GM19395 (cell line): ENCODE results near the gene VANGL1.
"Not testable (repeated sequence)": the region's sequence is repeated elsewhere in the genome, so short reads cannot be mapped to it uniquely, and the experiment has no call there.

Experiments used
- ATAC-seq: cut with Tn5 transposase; IDR thresholded peaks from one replicate; pipeline ENCODE4 v1.9.1; 2021; ENCODE audit warnings: mild to moderate bottlenecking, moderate library complexity; ENCODE audit not compliant: unreplicated experiment

The VANGL1 gene

DNA sequence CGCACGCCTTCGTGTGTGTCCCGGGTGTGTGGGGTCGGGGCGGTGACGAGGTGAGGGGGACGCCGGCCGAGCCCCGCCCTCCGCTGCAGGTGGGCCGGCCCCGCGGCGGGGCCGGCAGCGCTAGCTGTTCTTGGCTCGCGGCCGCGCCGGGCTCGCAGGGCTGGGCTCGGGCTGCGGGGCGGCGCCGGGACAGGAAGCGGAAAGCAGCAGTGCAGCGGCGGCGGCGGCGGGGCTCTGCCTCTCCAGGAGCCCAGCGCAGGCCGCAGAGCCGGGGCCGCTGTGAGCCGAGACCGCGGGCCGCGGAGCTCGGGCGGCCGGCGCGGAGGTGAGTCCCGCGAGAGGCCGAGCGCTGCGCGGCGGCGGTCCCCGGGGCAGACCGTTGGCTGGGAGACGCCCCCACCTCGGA is at the start of gene VANGL1:
Gene VANGL1 (plus strand): TSS at position 209 of the 406 bp plus-strand sequence. CDS start 9,444 bp downstream, outside the sequence.
- ATAC-seq: peak; percentile 62

DNA sequence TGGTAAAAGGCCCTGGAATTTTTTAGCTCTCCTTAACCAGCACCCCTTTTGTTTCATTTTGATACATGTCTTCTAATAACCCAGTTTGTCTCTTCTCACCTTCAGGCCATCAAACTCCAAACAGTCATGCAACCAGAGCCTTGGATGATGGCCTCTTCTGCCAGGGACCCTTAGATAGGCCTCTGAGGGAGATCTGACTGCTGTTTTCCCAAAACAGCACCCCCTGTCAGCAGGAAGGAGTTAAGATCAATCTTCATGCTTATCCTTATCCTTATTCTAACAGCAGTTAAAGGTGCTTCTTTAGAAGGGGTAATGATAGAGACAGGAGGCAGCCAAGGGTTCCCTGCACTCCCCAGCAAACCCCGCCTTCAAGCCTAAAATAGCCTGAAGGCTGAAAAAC is 49.5 kb upstream of the VANGL1 start:
- ATAC-seq: no peak

DNA sequence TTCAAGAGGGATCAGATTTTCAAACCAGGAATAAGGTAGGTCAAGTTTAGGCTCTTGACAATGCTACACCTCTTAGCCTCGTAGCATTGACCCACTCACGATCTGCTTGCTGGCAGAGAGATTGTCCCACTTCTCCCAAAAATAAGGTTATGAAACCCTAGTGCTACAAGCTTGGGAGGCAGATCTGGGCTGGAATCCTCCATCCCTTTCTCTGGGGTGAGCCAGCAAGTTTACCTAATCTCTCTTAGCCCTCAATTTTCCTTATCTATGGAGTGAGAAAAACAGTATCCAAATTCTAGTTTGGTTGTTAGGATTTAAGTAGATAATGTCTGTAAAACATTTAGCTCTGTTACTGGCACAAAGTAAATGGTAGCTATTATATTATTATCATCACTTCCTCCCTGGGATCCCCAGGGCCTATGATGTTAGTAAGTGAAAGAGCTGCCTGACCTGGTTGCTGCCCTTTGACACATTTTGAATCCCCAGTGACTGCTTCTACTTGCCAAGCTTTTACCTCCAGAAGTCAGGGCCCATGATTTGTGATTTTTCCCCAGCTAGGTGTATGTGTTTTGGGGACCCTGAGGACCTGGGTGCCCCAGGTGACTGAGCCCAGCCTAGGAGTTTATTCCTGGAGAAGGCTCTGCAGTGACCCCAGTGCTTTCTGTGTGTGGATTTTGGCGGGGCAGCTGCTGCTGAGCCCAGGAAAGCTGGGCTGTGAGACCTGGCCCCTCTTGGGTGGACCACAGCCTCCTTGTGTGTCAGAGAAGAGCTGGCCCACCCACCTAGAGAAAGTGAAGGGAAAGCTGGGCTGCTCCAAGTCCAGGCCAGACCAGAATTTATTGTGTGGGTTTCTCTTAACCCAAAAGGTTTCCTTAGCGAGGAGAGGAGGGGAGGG is 48.2 kb upstream of the VANGL1 start:
- ATAC-seq: no peak

DNA sequence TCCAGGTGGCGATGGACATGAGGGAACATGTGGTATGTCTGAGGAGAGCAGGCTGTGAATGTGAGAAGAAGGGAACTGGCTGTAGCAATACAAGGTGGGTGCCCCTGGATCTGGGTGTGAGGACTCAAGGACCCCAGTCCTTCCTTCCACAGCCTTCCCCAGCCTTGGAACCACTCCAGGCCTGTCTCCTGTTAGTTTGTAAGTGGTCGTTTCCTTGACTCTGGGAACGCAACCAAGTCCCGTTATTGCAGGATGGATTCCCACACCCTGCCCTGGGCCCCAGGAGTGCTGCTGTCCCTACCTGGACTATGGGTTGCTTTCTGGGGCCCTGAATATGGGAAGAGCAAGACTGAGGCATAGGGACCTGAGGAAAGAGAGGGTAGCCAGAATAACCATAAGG is 47.2 kb upstream of the VANGL1 start:
- ATAC-seq: no peak

DNA sequence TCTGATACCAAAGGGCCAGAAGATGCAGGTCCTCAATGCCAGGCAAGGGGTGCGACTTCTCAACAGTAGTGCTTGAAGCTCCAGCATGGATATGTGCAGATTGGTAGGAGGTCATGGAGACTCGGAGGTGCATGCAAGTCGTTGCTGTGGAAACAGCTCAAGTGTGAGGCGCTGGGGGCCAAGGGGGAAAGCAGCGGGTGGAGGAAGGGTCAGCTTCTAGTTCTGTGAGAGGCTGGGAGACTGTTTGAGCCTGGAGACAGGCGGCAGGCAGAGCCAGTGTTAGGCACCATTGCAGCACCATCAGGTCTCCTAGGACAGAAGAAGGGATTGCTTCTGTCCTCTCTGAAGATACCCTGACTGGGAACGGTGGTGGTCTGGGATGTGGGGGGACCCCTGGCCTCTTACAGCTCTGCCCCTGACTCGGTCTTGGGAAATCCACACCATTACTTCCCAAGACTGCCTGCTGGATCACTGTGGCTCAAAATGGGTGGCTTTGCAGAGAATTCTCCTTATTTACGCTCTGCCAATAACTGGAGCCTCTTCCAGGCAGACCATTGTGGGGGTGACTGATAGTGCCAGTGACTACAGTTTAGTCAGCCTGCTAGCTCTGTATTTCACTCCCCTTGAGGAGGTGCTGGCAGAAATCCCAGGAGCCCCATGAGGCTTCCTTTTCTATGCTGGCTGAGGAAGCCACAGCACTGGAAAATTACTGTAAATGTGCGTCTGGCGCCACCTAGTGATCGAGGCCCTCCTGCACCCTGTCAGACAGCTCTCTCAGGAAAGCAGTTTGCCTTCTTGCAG is 46.3 kb upstream of the VANGL1 start:
- peak; percentile 73 for ATAC-seq

DNA sequence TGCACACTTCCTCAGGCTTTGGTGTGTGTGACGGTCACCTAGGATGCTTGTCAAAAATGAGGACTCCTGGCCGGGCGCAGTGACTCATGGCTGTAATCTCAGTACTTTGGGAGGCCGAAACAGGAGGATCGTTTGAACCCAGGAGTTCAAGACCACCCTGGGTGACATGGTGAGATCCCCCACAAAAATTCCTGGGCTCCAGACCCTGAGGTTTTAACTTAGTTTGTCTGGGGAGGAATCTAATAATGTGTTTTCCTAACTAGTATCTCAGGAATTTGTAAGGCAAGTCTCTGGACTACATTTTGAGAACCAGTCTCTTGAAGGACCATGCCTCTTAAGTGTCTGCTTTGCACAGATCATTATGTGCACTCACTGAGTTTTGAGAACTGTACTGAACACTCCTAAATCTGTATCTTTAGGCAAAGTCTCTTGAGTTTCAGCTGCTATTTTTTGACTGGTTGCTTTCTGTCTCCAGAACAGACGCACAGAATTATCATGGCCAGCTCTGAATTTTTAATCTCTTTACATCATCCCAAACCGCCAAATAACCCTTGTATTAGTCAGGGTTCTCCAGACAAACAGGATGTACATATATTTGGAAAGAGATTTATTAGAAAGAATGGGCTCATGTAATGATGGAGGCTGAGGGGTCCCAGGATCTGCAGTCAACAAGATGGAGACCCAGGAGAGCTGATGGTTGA is 45.5 kb upstream of the VANGL1 start:
- no peak for ATAC-seq

DNA sequence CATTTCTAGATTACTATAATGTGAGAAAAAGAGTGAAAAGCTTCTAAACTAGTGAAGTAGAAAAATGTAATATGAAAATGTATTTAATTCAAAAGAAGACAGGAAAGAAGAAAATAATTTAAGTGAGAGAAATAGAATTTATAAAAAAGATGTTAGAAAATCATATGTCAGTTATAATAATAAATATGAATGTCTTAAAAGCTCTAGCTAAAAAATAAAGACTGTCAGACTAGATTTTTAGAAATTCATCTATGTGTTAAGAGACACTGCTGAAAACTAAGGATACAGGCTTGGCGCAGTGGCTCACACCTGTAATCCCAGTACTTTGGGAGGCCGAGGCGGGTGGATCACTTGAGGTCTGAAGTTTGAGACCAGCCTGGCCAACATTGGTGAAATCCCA is 37.3 kb upstream of the VANGL1 start:
- ATAC-seq: no peak

DNA sequence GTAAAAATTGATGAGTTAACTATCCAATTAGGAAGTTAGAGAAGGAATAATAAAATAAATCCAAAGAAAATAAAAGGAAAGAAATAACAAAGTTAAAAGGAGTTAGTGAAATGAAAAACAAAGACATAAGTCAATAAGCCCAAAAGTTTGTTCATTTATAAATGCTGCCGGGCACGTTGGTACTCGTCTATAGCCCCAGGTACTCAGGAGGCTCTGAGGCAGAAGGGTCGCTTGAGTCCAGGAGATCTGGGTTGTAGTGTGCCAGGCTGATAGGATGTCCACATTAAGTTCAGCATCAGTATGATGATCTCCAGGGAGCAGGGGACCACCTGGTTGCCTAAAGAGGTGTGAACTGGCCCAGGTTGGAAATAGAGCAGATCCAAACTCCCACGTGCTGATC is 35.5 kb upstream of the VANGL1 start:
- ATAC-seq: no peak

DNA sequence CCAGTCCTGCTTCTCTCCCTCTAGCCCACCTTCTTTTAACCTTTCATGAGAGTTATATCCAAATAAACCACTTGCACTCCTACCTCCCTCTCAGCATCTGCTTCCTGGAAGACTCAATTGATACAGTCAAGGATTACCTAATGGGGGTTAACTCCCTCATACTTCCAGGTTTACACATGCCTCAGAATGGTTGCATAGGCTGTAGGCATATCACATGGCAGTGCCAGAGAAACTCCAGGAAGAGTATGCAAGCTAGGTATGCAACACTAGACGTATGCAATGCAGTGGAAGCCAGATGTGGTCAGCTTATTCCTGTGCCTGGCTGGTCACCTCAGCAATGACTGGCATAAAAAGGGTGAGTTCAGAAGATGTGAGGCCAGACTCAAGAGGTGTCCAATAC is 32.7 kb upstream of the VANGL1 start:
- ATAC-seq: no peak

DNA sequence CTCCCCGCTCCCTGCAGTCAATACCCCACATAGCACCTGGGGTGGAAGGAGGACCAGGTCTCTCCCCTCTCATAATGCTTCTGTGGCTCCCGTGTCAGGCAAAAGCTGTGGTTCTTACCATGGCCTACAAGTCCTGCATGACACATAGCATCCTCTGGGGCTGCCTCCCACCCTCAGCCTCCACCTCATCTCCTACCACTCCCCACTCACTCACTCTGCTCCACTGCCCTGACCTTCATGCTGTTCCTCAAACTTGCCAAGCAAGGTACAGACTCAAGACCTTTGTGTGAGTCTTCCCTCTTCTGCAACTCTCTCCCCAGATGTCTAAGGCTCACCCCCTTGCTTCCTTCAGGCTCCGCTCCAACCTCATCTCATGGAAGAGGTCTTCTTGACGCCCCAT is 28.0 kb upstream of the VANGL1 start:
- no peak for ATAC-seq

DNA sequence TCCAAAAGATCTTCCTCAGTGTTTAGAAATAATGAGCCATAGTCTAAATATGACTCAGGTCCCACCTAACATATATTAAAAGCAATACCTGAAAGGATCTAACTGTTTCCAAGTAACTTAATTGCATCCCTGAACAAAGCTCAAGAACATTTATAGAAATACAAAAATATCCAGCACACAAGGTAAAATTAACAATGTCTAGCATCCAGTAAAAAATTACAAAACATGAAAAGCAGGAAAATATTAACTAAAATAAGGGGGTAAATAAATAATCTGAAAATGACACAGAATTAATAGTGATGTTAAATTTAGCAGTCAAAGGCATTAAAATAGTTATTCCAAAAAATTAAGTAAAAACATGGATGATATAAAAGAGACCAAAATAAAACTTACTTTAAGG is 21.3 kb upstream of the VANGL1 start:
- no peak for ATAC-seq

DNA sequence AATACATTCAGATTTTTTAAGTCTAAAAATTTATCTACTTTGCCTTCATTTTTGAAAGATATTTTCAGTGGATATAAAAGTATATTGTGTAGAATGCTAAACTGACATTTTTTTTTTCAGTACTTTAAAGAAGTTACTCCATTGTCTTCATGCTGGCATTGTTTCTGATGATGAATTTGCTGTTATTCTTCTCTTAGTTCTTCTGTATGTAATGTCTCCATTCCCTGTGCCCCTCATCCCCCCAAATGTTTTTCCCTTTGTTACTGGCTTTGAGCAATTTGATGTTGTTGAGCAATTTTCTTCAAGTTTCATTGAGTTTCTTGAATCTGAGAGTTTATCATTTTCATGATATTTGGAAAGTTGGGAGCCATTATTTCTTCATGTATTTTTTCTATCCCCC is 20.8 kb upstream of the VANGL1 start:
- ATAC-seq: no peak

DNA sequence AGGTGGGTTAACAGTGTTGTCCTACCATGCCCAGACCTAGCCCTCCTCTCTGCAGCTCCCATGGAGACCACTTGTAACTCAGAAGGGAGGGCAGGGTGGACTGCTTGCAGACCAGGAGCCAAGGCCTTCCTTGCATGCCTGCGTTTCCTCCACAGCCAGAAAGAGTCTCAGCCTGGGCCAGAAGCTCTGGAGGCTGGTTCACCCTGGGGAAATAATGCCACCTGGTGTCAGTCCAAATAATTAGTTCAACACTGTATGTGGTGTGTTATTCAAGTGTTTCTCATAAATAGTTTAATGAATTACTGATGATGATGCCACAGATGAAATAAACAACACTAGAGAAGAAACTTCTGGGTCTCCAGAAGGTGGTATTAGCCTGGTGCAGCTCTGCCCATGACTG is 16.9 kb upstream of the VANGL1 start:
- no peak for ATAC-seq

DNA sequence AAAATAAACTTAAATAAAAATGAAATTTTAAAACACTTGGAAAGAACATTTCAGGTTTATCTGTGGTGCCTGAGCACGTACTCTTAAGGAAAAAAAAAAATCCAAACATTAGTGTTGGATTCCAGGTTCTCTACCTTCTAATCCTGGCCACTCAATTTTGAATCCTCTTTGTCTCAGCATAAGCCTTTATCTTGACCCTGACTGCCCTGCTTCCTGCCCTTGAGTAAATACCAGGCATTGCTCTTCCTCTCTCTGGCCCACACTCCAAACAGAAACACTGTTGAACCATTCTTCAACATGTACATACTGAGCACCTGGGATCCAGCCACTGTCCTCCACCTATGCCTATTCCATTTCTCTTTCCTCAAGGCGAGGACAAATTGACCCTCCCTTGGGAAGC is 11.4 kb upstream of the VANGL1 start:
- ATAC-seq: no peak

DNA sequence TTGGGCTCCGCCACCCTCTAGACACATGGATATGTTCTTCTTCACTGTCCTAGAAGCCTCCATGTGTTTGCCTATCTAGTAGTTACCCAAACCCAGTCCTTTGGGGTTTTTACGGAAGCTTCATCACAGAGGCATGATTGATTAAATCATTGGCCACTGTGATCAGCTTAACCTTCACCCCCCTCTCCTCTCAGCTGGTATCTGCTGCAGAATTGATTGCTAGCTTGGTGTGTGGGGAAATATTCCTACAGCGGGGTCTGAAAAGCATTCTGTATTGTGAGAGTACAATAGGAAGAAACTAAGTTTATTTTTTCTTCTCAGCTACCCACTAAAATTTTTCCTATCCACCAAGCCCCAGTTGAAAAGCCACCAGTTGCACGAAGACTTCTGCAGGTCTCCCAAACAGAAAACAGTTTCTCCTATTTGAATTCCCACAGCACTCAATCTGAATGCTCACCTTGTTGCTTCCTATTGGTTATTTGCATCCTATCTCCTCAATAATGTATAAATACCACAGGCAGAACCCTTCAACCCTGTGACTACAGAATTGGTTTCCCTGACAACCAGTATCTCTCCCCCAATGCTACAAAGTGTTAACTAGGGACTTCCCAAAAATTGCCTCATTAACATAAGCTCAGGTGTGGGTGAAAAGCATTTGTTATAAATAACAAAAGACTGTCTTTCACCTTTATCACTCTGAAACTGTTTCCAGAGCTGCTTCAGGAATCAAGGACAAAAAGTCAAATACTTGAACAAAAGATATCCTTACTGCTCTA is 9.3 kb upstream of the VANGL1 start:
- ATAC-seq: no peak

DNA sequence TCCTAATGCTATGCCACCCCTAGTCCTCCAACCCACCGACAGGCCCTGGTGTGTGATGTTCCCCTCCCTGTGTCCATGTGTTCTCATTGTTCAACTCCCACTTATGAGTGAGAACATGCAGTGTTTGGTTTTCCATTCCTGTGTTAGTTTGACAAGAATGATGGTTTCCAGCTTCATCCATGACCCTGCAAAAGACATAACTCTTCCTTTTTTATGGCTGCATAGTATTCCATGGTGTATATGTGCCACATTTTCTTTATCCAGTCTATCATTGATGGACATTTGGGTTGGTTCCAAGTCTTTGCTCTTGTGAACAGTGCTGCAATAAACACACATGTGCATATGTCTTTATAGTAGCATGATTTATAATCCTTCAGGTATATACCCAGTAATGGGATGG is 8.2 kb upstream of the VANGL1 start:
- ATAC-seq: not testable (repeated sequence)

DNA sequence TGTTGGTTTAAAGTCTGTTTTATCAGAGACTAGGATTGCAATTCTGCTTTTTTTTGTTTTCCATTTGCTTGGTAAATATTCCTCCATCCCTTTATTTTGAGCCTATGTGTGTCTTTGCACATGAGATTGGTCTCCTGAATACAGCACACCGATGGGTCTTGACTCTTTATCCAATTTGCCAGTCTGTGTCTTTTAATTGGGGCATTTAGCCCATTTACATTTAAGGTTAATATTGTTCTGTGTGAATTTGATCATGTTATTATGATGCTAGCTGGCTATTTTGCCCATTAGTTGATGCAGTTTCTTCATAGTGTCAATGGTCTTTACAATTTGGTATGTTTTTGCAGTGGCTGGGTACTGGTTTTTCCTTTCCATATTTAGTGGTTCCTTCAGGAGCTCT is 4.5 kb upstream of the VANGL1 start:
- ATAC-seq: not testable (repeated sequence)

DNA sequence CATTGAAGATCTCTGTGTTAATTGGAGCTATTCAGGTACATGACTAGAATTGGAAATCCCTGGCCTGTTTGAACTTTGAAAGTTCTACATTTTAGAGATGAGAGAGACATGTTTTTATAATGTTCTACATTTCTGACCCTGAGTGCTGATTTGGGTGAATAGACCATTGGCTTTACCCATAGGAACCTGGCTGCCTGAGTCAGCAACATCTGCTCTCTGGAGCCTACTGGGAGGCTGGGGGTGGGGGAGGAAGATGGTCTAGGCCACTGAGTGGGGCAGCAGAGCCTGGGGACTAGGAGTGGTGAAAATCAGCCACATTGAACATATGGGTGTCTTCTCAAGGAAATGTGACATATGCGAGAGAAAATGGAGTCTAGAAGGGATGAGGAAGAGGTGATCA is 1.4 kb upstream of the VANGL1 start:
- no peak for ATAC-seq

DNA sequence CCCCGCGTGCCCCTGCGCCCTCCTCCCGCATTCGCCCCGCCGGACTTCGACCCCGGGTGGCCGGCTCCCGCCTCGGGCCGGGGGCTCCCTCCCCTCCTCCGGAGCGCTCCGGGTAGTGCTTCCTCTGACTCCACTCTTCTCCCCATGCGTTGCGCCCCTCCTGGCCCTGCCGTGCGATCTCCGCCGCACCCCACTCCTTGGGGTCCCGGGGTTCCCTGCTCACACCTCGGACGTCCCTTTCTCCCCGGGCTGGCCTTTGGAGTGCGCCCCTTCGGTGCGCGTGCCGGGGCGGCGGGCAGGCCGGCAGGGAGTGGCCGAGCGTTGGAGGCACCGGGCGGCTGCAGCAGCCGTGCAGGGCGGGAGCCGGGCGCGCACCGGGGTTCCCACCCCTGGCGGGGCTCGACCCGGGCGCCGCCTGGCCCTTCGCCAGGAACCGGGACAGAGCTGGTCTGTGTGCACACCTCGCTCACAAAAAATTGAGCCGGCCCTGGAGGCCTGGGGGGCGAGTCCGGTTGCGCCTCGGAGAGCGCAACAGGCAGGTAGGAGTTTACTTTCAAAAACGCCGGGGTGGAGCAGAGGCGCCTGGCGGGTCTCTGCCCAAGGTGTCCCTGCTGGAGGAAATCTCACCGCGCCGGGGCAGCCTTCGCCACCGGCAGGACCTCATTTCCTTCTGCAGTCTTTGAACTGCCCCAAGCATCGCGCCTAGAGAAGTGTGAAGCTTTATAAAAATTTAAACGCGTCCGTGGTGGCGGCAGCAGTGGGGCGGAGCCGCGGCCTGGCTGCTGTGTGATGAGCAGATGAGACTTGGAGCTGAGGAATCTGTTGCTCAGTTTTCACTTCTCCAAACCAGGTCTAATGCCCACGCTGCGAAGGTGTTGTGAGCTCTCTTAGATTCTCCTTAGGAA is 650 bp downstream of the VANGL1 start:
- ATAC-seq: peak; percentile 74

DNA sequence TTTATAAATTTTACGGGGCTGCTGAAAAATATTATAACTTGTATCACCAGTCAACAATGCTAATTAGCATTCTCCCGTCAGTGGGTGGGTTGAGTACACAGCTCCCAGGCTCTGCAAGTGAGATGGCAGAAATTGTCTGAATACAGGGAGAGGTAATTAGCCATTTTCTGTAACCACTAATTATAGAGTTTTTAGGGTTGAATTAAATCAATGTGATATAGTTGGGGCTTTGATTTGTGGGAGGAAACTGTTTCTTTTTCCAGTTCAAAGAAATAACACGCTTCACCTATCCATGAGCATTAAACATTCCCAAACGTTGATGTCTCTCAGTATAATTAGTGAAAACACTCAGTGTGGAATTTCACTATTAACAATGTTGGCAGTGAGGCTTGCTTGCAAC is 1.5 kb downstream of the VANGL1 start:
- ATAC-seq: no peak
